IPS-18c (cell line): Measurements from ENCODE around the gene GRID2.

Experiments used
- H3K4me3 ChIP-seq: 2 replicates; pipeline ENCODE4 v1.7.0; 2013; ENCODE audit warnings: low read depth, mild to moderate bottlenecking, low read length, moderate library complexity; ENCODE audit not compliant: insufficient read depth
- H3K9me3 ChIP-seq: one replicate; pipeline ENCODE4 v1.6.1; 2013; ENCODE audit warnings: mild to moderate bottlenecking, low read length, moderate library complexity; ENCODE audit not compliant: control insufficient read depth, insufficient read depth

Gene GRID2

GRCh38 chr4:92551616-92552015 lies 247.8 kb downstream of the GRID2 start:
- no peaks in the 10 kb centered on the region for H3K9me3 ChIP-seq
- H3K4me3 ChIP-seq = no peak overlapping the region

GRCh38 chr4:92566269-92566668 lies 262.5 kb downstream of the GRID2 start:
- no peak overlapping the region for H3K4me3 ChIP-seq
- H3K9me3 ChIP-seq = no peaks in the 10 kb centered on the region

GRCh38 chr4:92580816-92581215 lies 277.1 kb downstream of the GRID2 start:
- H3K9me3 ChIP-seq = no peaks in the 10 kb centered on the region
- H3K4me3 ChIP-seq = no peak overlapping the region

GRCh38 chr4:92599044-92599443 lies 295.3 kb downstream of the GRID2 start:
- H3K4me3 ChIP-seq = no peak overlapping the region
- H3K9me3 ChIP-seq = no peaks in the 10 kb centered on the region

DNA sequence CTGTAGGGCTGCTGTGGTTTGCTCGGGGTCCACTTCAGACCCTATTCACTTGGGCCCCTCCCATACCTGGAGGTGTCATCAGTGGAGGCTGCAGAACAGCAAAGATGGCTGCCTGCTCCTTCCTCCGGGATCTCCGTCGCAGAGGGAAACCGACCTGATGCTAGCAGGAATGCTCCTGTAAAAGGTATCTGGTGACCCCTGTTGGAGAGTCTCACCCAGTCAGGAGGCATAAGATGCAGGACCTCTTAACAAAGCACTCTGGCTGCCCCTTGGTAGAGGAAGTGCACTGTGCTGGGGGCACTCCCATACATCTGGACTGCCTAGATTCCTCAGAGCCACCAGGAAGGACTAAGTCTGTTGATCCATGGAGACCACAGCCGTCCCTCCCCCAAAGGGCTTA lies 296.9 kb downstream of the GRID2 start:
- no peak overlapping the region for H3K4me3 ChIP-seq

DNA sequence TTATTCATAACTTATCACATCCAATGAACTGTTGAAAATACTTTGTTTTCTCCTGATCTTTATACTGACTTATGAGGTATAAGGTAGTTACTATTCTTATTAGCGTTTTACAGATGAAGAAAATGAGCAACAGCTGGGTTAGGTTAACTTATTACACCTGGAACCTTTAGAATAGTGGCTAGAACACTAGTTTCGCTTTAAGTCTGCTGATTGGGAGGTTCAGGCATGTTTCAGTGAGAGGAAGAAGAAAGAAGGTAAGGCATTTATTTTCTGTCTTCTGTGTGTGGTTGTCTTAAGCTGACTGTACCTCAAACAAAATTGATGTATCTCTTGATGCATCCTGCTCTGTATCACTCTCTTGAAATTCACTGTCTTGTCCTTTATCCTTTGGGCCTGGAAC lies 302.5 kb downstream of the GRID2 start:
- no peaks in the 10 kb centered on the region for H3K9me3 ChIP-seq
- no peak overlapping the region for H3K4me3 ChIP-seq

More for the DNA sequence above, 296.9 kb downstream of the GRID2 start:
- H3K9me3 ChIP-seq = no peaks in the 10 kb centered on the region

DNA sequence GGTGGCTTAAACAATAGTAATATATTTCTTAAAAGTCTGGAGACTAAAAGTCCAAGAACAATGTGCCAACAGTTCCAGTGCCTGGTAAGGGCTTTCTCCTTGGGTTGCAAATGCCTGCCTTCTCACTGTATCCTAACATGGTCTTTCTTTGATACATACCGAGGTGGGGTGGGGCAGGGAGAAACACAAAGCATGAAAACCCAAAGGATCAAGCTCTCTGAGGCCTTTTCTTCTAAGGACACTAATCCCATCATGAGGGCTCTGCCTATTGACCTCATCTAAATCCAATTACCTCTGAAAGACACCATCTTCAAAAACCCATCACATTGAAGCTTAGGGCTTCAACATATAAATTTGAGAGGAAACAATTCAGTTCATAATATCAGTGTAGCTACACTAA lies 311.3 kb downstream of the GRID2 start:
- H3K4me3 ChIP-seq = no peak overlapping the region
- no peaks in the 10 kb centered on the region for H3K9me3 ChIP-seq

- no peak overlapping the region for H3K4me3 ChIP-seq
- no peaks in the 10 kb centered on the region for H3K9me3 ChIP-seq
These were observed 315.2 kb downstream of the GRID2 start for GRCh38 chr4:92618968-92619367.

- Histone ChIP-seq H3K9me3 (no peaks in the 10 kb centered on the region), H3K4me3 (no peak overlapping the region)
These were observed 325.5 kb downstream of the GRID2 start for GRCh38 chr4:92629302-92629701.

GRCh38 chr4:92634882-92635281 lies 331.1 kb downstream of the GRID2 start:
- no peak overlapping the region for H3K4me3 ChIP-seq
- H3K9me3 ChIP-seq = no peaks in the 10 kb centered on the region

- no peak overlapping the region for H3K4me3 ChIP-seq
- no peaks in the 10 kb centered on the region for H3K9me3 ChIP-seq
These were observed 332.5 kb downstream of the GRID2 start for GRCh38 chr4:92636038-92636806.

DNA sequence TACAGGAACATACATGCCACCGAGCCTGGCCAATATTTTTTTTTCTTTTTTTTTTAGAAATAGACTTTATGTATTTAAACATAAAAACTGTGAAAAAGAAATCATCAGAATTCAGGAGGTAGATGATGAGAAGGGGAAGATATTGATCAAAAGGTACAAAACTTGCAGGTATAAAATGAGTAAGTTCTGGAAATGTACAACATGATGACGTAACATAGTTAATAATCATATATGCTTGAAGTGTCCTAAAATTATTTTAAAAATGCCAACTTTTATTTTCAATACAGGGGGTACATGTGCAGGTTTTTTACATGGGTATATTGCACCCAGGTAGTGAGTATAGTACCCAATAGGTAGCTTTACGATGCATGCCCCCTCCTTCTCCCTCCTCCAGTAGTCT lies 337.6 kb downstream of the GRID2 start:
- Histone ChIP-seq H3K4me3 (no peak overlapping the region), H3K9me3 (no peaks in the 10 kb centered on the region)

GRCh38 chr4:92646826-92647225 lies 343.1 kb downstream of the GRID2 start:
- Histone ChIP-seq H3K4me3 (no peak overlapping the region), H3K9me3 (no peaks in the 10 kb centered on the region)

GRCh38 chr4:92651536-92651935 lies 347.8 kb downstream of the GRID2 start:
- no peaks in the 10 kb centered on the region for H3K9me3 ChIP-seq
- H3K4me3 ChIP-seq = no peak overlapping the region

GRCh38 chr4:92654084-92654483 lies 350.3 kb downstream of the GRID2 start:
- Histone ChIP-seq H3K4me3 (no peak overlapping the region), H3K9me3 (no peaks in the 10 kb centered on the region)

DNA sequence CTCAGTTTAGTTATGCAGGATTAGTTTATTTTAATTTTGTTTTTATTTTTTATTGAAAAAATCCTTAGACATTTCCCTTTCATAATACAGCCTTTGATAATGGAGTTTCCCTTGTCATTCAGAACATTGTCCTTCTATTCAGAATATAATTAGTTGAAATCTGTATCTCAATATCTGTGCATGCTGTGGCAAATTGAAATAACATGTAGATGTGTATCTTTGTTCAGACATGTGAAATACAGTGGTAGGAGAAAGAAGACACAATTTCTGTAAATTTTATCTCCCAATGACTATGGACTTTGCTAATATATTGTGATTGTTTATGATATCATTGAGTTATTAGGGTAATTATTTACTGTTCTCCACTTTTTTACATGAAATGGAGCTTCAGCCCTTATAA lies 353.9 kb downstream of the GRID2 start:
- Histone ChIP-seq H3K9me3 (no peaks in the 10 kb centered on the region), H3K4me3 (no peak overlapping the region)

GRCh38 chr4:92658318-92658717 lies 354.6 kb downstream of the GRID2 start:
- H3K9me3 ChIP-seq = no peaks in the 10 kb centered on the region
- H3K4me3 ChIP-seq = no peak overlapping the region

DNA sequence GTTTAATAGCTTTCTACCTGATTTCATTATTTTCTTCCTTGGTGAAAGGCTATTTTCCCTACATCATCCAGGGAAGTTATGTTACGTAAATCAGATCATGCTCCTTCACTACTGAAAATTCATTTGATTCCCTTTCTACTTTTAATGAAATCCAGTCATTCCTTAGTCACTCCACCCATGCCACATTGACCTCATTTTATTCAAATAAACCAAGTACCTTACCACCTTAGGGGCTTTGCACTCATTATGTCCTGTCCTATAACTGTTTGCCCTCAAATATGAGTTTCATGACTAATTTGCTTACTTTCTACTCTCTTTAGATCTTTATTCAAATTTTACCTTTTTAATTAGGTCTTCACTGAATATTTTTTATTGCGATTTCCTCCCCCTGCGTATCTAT lies 374.0 kb downstream of the GRID2 start:
- no peaks in the 10 kb centered on the region for H3K9me3 ChIP-seq
- no peak overlapping the region for H3K4me3 ChIP-seq

DNA sequence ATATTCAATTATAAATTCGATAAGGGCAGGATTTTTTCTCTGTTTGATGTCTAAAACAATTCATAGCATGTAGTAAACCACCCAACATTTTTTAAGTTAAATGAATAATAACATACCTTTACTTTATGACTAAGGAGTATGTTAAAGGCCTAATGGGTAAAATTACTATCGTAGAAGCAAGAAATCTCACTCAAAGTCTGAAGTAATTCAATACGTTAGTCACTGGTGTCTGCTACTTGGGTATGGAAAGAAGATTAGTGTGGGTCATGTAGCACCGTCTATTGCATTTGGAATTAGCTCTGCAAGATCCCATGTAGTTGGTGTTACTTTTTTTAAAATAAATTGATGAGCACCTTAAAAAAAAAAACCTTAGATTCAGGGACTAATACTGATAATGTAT lies 374.5 kb downstream of the GRID2 start:
- Histone ChIP-seq H3K9me3 (no peaks in the 10 kb centered on the region), H3K4me3 (no peak overlapping the region)
